Adrenal gland (tissue), 12 donors: Measurements from ENCODE around the gene HOXC11. TPM values are rescaled to one million over a fixed set of nuclear protein-coding genes. Genes with fewer than 3 reads are reported as not detected.

ENCODE experiments used
- DNase-seq, 7 donors: peaks; one replicate each; pipeline ENCODE4 v3.0.0-alpha.2; 2019 to 2020
- H3K27ac ChIP-seq, 5 donors: fragments of 200-600 bp; sonication (generic) in 4 of 5; 1 replicate in 3 of 5; 2 replicates in 2 of 5; pipeline versions ENCODE4 v1.5.1 to v1.8.0; 2016 to 2020; ENCODE audit warnings: mild to moderate bottlenecking in 1 of 5
- H3K27me3 ChIP-seq: fragments of 200-600 bp; 2 replicates; pipeline ENCODE4 v1.8.0; 2021
- H3K36me3 ChIP-seq, 2 donors: fragments of 200-600 bp; replicated peaks in 1 of 2; 1 replicate in 1 of 2; 2 replicates in 1 of 2; pipeline versions ENCODE4 v1.5.1 to v1.8.0; 2018 to 2022
- H3K4me1 ChIP-seq, 2 donors: fragments of 200-600 bp; replicated peaks in 1 of 2; 1 replicate in 1 of 2; 2 replicates in 1 of 2; pipeline versions ENCODE4 v1.5.1 to v1.8.0; 2018 to 2021
- H3K4me3 ChIP-seq, 4 donors: fragments of 200-600 bp; sonication (generic) in 3 of 4; one replicate each; pipeline ENCODE4 v1.5.1; 2016 to 2018
- H3K9me3 ChIP-seq, 3 donors: fragments of 200-600 bp; sonication (generic) in 1 of 3; replicated peaks in 1 of 3; 1 replicate in 2 of 3; 2 replicates in 1 of 3; pipeline versions ENCODE4 v1.5.1 to v1.8.0; 2016 to 2021
- POLR2A ChIP-seq, 2 donors: fragments of 450-650 bp; IDR thresholded peaks; one replicate each; pipeline ENCODE4 v1.6.1; 2017; ENCODE audit warnings: antibody characterized with exemption in 2 of 2, mild to moderate bottlenecking in 2 of 2, moderate library complexity in 1 of 2
- WGBS, 4 donors: extraction: QIAGEN DNeasy Blood & Tissue Kit in 2 of 4; methylation state at CpG; one replicate each; pipeline versions ENCODE4 v1.1.5 to v1.1.7; 2013 to 2017; 5-methylcytosine and 5-hydroxymethylcytosine counted together
- intact Hi-C, 2 donors: fragments of 100-400 bp; cut with DNase I; formaldehyde crosslinking; loops; one replicate each; pipeline versions ENCODE4 v1.14.1 to v1.15.0; 2022 to 2023
- polyA plus RNA-seq, 3 donors: library from polyadenylated mRNA; stranded (reverse); fragments of 200-250 nt in 2 of 3; fragments of 350-450 nt in 1 of 3; fragmentation: Illumina TruSeq in 1 of 3; extraction: RNeasy Lipid Tissue Mini Kit (QIAGEN cat#74804) in 1 of 3; gene quantifications; one replicate each; pipeline ENCODE4 v1.2.3, GENCODE V29; 2013 to 2014
- total RNA-seq, 9 donors: library from RNA; depleted of rRNA in 4 of 9; stranded (reverse); fragments of >200 nt in 4 of 9; fragments of 120-200 nt in 1 of 9; fragmentation: NEBNext Ultra II Directional in 1 of 9; extraction: Animal tissue kit (Norgen Biotek cat#: 25700) in 1 of 9; gene quantifications; one replicate each; pipeline versions ENCODE4 v1.1.0 to v1.2.4, GENCODE V29; 2013 to 2023
- TF ChIP-seq, protein P1 (sequence below), 6 experiments: fragments of 450-650 bp in 4 of 6; fragments of 200-600 bp in 2 of 6; sonication (generic) in 1 of 6; IDR thresholded peaks; 1 replicate in 5 of 6; 2 replicates in 1 of 6; pipeline versions ENCODE4 v1.5.1 to v1.8.0; 2016 to 2021; ENCODE audit warnings: antibody characterized with exemption in 6 of 6, mild to moderate bottlenecking in 2 of 6, moderate library complexity in 1 of 6
- donor health status: healthy with polysubstance abuse.
- donor health status: Bipolar disorder and iron deficiency.
- donor health status: DM: yes; HTN: yes; CAD: no.
- donor health status: DM: no; HTN: no; CAD: no.
- donor health status: DM: no; HTN: no; CAD: no.
- donor health status: DM: yes; HTN: yes; CAD: no.

Gene HOXC11
- total and polyA plus RNA-seq, 12 donors = not detected

- TF ChIP-seq POLR2A (IDR thresholded peaks at IDR 0.05) = no peak
- TF ChIP-seq, protein P1, sequence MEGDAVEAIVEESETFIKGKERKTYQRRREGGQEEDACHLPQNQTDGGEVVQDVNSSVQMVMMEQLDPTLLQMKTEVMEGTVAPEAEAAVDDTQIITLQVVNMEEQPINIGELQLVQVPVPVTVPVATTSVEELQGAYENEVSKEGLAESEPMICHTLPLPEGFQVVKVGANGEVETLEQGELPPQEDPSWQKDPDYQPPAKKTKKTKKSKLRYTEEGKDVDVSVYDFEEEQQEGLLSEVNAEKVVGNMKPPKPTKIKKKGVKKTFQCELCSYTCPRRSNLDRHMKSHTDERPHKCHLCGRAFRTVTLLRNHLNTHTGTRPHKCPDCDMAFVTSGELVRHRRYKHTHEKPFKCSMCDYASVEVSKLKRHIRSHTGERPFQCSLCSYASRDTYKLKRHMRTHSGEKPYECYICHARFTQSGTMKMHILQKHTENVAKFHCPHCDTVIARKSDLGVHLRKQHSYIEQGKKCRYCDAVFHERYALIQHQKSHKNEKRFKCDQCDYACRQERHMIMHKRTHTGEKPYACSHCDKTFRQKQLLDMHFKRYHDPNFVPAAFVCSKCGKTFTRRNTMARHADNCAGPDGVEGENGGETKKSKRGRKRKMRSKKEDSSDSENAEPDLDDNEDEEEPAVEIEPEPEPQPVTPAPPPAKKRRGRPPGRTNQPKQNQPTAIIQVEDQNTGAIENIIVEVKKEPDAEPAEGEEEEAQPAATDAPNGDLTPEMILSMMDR (IDR thresholded peaks at IDR 0.05) = no peak
- Histone ChIP-seq H3K27ac (no peak overlapping the region), H3K27me3 (peaks cover 100% of the 10 kb centered on the region), H3K4me1 (peaks cover 0 to 1% of the 10 kb centered on the region in 2 donors), H3K4me3 (no peak overlapping the region), H3K36me3 (no peaks in the 10 kb centered on the region), H3K9me3 (no peaks in the 10 kb centered on the region)
- 9 to 16% (median 12%) methylated on average over 18 to 25 of the region's 25 CpGs for WGBS, 4 donors
- intact Hi-C loops = no loop called here
- no peak for DNase-seq
Measured at GRCh38 chr12:53956251-53956887, 16.6 kb upstream of the HOXC11 start.

DNA sequence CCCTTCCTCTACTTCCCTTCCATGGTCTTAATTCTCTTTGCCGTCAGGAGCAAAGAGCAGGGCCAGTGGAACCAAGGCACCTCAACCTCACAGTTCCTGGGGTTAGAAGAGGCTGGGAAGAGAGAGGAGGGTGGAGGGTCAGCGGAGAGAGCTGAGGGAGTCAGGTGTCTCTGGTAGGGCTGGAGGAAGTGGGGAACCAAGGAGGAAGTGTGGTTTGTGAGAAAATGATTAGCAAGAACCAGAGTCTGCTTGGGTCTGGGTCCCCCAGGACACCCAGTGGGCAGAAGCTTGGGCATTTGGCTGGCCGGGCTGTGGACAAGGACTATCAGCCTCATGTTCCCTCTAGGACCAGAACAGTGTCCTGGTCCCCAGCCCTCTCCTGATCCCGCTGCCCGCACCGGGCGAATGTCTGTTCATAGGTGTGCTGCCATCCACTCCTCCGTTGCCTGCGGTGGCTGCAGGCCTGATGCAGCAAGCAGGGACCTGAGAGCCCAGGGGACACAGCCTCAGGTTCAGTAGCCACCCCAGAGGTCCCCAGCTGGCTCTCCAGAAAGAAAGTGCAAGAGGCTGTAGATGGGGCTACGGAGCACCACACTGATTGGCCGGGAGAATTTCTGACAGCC lies 15.9 kb upstream of the HOXC11 start:
- Histone ChIP-seq H3K36me3 (no peaks in the 10 kb centered on the region), H3K9me3 (no peaks in the 10 kb centered on the region), H3K27me3 (peaks cover 100% of the 10 kb centered on the region), H3K27ac (no peak overlapping the region), H3K4me3 (no peak overlapping the region), H3K4me1 (no peaks in the 10 kb centered on the region)
- TF ChIP-seq, protein P1 (IDR thresholded peaks at IDR 0.05) = no peak
- no peak for TF ChIP-seq POLR2A (IDR thresholded peaks at IDR 0.05)
- 14 to 31% (median 22%) methylated on average over 2 to 11 of the region's 11 CpGs for WGBS, 4 donors
- intact Hi-C loops = no loop called here
- no peak for DNase-seq

DNA sequence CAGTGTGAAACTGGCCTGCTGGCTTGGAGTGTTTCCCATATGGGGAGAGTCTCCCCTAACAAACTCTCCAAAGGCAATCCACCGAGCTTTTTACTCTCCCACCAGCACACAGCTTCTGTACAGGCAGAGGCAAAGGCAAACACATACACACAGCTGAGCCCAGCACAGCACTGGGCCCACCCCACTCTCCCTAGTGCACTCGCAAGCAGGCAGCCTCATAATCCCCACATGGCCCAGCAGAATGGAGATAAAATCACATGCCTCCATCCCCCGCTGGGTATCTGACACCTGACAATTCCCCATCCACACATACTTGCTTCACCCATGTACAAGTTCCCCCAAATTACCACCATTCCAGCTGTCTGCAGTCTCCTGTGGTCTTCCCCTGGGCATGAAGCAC lies 14.8 kb upstream of the HOXC11 start:
- H3K4me3 ChIP-seq = no peak overlapping the region
- H3K4me1 ChIP-seq = no peaks in the 10 kb centered on the region
- no peak for TF ChIP-seq POLR2A (IDR thresholded peaks at IDR 0.05)
- TF ChIP-seq, protein P1 (IDR thresholded peaks at IDR 0.05) = no peak
- H3K27ac ChIP-seq = no peak overlapping the region
- H3K27me3 ChIP-seq = peaks cover 100% of the 10 kb centered on the region
- DNase-seq = no peak
- 23 to 48% (median 37%) methylated on average over 3 of the region's 3 CpGs for WGBS, 4 donors
- intact Hi-C loops = no loop called here
- no peaks in the 10 kb centered on the region for H3K36me3 ChIP-seq
- no peaks in the 10 kb centered on the region for H3K9me3 ChIP-seq

DNA sequence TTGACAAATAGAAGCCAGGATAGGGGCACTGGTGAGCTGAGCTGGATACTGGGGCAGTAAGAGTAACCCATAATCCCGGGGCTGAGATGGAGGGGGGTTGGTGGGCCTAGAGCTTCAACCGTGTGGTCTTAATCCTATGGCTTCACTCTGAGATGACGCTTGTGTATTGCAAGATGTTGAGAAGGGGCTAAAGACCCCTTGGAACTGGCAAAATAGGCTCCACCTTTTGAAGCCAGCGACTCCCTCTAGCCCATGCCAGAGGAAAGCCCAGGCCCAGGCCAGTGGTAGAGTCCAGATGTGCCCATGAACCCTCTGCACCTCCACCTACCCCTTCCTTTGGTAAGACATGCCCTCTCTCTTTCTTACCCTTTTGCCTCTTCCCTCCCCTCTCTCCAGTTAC lies 13.6 kb upstream of the HOXC11 start:
- no peak for TF ChIP-seq POLR2A (IDR thresholded peaks at IDR 0.05)
- TF ChIP-seq, protein P1 (IDR thresholded peaks at IDR 0.05) = no peak
- peaks cover 100% of the 10 kb centered on the region for H3K27me3 ChIP-seq
- 5 to 18% (median 14%) methylated on average over 4 of the region's 4 CpGs for WGBS, 4 donors
- no peak overlapping the region for H3K27ac ChIP-seq
- intact Hi-C loops = no loop called here
- no peaks in the 10 kb centered on the region for H3K9me3 ChIP-seq
- no peaks in the 10 kb centered on the region for H3K36me3 ChIP-seq
- H3K4me1 ChIP-seq = no peaks in the 10 kb centered on the region
- no peak for DNase-seq
- no peak overlapping the region for H3K4me3 ChIP-seq
